NCI-H2081 (cell line): ENCODE results near the gene TSSC4.
A peak's percentile ranks its signal among the peaks of the same experiment; 100 is the strongest.
"Not testable (repeated sequence)": the region's sequence is repeated elsewhere in the genome, so short reads cannot be mapped to it uniquely, and the experiment has no call there.

Experiments used
- DNase-seq, 2 experiments: peaks; one replicate each; lab custom pipeline; 2025; lab: John Stamatoyannopoulos, UW

Gene TSSC4

DNA sequence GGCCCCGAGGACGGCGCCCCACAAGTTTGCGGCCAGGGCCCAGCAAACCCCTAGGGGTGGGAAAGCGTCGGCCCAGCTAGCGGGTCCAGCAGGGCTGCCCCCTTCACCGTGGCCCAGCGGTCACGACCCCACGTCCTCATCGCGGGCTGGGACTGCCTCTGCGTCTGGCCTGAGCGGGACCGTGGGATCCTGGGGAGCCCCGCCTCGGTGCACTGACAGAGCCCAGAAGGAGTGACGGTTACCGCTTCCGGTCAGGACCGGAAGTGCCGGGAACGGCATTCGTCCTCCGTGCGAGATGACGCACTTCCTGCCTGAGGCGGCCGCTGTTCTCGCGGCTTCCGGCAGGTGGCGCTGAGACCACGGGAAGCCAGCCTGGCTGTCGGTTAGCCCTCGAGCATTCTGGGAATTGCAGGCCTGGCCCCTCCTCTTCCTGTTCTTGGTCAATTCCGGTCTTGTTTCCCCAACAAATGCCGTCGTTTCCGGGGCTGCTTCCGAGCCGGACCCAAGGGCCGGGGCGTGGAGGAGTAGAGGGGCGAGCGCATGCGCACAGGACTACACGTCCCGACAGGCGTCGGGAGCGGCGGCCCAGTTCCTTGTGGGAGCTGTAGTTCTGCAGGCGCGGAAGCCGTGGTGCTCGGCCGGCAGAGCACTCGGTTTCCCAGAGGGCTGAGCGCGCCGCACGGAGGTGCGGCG, at the start of gene TSSC4:
Gene TSSC4 (plus strand): TSS at position 682 of the 693 bp plus-strand sequence. CDS start 1,884 bp downstream, outside the sequence.
- DNase-seq: peak; percentile 99 to 100

DNA sequence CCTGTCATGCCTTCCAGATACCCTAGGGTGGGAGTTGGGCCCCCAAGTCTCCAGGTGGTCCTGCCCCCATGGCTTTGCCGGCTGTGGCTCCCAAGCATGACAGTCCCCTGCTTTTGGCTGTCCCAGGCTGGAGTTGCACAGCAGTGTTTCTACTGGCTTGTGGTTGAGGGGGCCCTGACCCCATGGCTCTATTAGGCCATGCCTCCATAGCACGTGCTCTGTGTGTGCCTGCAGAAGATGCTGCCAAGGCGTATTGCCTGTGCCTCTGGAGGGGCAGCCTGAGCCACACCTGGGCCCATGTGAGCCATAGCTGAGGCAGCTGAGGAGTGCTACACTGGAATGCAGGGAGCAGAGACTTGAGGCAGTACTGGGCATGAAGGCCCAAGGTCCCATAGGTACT, 48.8 kb upstream of the TSSC4 start:
- DNase-seq: no peak

DNA sequence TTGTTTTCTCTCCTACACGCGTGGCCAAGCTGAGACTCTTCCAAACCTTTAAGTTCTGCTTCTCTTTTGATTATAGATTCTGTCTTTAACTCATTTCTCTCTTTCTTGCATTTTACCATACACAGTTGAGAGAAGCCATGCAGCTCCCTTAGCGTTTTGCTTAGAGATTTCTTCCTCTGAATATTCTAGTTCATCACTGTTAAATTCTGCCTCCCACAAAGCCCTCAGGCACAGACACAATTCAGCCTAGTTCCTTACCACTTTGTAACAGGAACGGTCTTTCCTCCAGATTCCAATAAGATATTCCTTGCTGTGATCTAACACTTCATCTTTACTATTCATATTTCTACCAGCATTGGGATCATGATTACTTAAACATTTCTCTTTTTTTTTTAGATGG, 48.1 kb upstream of the TSSC4 start:
- DNase-seq: no peak

DNA sequence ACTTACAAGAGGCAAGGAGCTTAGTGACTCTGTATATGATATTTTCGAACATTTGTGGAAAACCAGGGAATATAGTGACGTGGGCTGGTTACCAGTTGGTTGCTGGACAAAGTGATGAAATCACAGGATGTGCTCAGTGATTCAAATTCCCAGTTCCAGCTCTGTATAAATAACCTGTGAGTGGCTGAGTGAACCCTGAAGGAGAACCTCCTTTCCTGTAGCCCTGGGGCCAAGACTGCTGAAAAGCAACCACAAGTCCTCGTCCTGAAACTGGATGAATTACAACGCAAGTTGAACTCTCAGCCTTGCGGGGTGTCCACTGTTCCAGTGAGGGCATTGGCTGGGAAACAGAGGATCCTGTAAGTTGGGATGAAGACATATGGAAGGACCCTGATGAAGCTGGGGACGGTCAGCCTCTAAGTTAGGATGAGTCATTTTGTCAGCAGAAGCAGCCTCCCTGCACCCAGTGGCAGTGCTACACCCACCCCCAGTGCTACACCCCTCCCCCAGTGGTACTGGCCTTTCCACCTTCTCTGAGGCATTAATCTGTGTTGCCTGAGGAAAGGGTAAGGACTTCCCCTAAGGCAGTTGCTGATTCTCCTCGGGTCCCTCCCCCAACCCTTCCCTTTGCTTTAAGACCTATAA, 45.4 kb upstream of the TSSC4 start:
- no peak for DNase-seq

DNA sequence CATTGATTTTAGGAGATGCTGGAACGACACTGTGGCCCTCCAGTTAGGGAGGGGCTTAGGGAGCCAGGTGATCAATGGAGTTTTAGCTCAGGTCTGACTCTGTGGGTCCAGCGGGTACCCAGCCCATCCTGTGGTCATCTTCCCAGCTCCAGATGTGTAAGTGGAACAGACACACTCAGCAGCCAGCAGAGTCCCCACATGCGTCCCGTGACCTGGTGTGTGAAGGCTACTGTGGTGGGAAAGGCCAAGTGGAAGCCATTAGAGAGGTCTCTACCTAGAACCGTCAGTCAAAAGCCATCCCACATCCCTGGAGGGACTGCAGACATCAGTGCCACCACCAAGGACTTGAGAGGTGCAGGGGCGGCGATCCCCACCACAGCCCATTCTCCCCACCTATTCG, 43.3 kb upstream of the TSSC4 start:
- DNase-seq: no peak

DNA sequence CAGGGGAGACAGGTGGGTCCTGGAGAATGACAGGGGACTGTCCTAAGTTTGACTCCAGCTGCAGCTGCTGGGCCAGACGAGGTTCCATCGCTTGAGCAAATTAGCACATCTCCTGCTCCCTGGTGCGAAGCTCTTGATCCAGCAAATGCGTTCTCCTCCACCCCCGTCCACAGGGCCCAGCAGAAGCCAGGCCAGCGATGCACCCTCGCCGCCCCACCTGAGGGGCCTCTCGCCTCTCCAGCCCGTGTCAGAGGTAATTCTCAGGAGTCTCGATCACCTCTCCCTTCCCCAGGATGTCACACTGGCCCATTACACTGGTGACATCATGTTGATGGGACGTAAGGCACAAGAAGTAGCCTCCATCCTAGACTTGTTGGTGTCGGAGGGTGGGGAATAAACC, 42.9 kb upstream of the TSSC4 start:
- not testable (repeated sequence) for DNase-seq

DNA sequence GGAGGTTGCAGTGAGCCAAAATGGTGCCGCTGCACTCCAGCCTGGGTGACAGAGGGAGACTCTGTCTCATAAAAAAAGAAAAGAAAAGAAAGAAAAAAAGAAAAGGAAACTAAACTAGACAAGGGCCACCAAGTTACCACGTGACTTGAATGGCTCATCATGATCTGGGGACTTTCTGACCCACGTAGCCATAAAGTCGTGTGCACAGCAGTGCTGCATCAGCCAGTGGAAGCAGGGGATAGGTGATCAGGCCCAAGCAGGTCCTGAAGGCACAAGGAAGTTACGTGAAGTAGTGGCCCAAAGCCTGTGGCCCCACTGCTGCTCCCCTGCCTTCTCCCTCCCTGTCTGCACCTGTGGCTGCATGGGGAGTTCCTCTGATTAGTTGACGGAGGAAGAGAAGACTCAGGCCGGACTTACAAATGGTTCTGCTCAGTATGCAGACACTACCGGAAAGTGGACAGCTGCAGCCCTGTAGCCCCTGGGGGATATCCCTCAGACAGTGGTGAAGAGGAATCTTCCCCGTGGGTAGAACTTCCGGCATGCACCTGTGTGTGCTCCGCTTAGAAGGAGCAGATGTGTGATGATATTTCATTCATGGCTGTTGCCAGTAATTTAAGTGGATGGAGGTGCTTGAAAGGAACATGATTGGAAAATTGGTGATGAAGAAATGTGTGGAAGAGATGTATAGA, 41.7 kb upstream of the TSSC4 start:
- no peak for DNase-seq

DNA sequence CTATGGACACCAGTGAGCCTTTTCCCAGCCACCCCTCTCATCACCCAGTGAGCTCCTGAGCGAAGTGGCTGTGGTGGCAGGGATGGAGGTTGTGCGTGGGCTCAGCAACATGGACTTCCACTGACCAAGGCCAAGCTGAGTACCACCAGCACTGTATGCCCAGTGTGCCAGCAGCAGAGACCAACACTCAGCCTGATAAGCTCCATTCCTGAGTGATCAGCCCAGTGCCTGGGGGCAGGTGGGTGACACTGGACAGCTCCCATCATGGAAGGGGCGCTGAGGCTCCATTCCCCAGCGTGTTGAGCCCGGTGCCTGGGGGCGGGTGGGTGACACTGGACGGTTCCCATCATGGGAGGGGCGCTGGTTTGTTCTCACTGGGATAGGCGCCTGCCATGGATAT, 41.0 kb upstream of the TSSC4 start:
- no peak for DNase-seq

DNA sequence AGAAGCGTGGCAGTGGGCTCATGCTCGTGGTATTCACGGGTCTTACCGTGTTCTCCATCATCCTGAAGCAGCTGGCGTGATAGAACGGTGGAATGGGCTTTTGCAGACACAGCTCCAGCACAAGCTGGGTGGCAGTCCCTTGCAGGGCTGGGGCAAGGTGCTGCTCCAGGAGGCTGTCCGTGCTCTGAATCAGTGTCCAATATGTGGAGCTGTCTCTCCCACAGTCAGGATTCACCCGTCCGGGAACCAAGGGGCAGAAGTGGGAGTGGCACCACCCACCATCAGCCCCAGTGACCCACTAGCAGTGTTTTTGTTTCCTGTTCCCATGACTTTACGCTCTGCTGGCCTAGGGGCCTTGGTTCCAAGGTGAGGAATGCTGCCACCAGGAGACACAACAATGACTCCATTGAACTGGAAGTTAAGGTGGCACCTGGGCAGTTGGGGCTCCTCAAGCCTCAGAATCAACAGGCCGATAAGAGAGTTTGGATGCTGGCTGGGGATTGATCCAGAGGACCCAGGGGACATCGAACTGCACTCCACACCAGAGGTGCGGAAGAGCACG, 40.4 kb upstream of the TSSC4 start:
- DNase-seq: no peak

DNA sequence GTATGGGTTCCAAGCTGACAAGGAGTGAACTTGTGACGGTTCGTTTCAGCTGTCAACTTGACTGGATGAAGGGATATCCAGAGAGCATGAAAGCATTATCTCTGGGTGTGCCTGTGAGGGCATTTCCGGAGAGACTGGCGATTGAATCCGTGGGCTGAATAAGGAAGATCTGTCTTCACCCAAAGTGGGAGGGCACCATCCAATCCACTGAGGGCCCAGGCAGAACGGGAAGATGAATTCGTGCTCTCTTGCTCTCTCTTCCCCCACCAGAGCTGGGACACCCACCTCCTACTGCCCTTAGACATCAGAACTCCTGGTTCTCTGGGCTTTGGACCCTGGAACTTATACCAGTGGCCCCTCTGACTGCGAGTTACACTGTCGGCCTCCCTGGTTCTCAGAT, 39.0 kb upstream of the TSSC4 start:
- no peak for DNase-seq

DNA sequence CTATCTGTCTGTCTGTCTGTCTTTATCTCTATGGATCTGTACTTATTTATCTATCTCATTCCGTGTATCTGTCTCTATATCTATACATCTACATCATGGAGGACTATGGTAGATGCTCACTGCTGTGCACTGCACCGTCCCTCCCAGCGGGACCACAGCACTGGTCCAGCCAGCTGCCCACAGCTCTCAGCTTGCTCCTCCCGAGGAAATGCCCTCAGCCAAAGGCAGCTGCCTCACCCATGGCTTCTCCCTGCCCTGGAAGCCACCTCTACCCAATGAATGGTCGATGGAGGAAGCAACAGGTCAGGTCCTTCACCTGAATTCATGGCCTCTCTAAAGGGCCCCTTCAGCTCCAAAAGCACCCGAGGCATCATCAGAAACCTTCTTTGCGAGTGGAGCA, 38.1 kb upstream of the TSSC4 start:
- no peak for DNase-seq

DNA sequence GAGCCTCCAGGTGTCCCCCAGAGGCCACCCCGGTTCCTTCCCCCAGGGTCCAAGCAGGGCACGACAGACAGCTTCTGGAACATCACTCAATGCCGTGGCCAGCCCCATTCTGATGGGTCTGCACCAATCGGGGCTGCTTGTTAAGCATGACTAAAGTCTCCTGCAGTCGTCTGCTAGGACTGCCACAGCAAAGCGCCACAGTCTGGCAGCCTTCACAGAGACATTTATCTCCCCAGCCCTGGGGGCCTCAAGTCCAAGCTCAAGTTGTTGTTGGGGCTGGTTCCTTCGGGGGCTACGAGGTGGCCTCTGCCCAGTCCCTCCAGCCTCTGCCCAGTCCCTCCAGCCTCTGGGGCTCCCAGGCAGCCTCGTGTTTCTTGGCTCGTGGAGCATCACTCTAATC, 37.4 kb upstream of the TSSC4 start:
- DNase-seq: no peak

DNA sequence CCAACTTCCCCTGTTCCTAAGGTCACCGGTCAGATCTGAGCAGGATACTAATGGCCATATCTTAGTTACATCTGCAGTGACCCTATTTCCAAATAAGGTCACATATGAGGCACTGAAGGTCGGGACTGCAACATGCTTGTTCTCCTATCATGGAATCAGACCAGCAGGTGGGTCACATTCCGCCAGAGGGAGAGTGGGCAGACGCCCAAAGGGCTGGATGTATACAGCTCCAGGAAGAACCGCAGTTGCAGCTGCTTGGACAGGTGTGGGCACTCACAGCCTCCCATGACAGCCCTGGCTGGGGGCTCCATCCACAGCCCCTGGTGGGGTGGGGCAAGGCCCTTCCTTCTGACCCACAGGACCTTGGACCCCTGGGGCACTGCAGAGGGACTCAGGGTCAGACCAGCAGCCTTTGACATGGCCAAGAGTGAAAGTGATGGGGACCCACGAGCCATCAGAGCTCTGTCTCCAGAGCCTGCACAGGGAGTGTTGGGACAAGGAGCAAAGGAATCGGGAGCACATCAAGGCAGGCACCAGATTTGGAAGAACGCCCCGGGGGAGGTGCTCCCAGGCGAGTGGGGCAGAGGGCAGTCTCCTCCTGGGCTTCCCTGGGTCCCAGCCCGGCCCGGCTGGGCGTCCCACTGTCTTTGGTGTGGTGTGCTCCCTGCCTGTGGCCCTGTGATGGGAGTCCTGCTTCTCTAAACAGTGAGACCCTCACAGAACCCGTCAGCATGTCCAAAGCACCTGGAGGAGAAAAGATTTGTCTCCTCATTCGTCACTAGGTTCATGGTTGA, 36.8 kb upstream of the TSSC4 start:
- no peak for DNase-seq

DNA sequence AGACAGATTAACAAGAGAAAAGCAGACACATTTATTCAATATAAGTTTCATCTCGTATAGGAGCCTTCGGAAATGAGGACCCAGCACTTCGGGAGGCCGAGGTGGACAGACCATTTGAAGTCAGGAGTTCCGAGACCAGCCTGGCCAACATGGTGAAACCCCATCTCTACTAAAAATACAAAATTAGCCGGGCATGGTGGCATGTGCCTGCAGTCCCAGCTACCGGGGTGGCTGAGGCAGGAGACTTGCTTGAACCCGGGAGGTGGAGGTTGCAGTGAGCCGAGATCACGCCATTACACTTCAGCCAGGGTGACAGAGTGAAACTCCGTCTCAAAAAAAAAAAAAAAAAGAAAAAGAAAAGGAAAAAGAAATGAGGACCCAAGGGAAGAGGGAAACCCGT, 36.2 kb upstream of the TSSC4 start:
- DNase-seq: not testable (repeated sequence)

DNA sequence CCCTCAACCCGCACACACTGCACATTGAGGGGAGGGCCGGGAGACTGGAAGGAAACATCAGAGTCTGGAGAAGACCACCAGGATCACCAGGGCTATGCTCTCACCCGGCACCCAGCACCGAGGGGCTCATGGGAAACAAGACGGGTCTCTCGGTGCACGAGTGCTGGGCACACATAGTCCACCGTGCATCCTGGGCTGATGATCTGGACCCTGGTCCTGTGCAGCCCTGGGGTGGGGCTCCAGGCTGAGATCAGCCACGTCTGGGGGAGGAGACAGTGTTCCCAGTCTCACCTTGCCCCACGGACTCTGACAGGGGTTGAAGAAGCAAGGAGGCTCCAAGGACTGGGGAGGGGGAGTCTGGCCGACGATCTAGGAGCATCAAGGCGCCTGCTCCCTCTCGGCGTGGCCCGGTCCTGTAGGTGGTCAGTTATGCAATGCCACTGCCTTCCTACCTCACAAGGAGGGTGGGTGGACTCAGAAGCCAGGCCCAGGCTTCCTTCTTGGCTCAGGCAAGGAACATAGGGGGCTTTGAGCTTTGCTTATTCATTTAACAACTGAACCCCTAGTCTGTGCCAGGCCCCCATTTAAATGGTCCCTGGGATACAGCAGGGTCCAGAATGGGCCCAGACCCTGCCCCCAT, 34.9 kb upstream of the TSSC4 start:
- no peak for DNase-seq

DNA sequence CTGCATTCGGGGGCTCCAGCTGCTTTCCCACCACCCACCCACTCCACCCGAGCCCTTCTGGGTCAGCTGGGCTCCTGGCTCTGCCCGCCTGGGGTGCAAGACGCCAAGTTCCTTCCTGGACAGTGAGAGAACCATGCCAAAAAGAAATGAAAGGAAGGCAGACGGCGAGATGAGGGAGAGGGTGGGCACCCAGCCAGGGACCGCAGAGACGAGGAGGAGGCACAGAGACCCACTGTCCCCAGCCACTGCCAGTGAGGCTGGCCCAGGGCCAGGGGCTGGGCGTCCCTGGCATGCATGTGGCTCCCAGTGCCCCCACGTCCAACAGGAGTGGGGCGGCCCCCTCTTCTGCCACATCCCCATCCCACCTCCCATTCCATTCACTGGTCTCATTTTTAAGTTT, 34.3 kb upstream of the TSSC4 start:
- no peak for DNase-seq

DNA sequence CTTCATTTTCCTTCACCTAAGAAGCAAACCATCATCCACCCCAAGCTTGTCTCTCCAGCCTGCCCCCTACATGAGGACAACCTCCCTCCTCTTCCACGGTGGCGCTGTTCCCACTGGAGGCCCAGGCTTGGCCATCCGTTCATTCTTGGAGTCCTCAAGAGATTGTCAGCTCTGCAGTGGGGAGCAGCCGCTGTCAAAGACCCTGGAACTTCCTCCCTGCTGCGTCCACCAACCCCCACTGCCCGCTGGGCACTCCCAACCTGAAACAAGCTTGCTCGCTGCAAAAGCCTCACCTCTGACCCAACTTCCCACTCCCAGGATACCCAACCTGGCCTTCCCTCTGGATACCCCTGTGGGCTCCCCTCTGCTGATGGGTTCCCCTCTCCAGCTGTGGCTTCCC, 33.8 kb upstream of the TSSC4 start:
- DNase-seq: no peak

DNA sequence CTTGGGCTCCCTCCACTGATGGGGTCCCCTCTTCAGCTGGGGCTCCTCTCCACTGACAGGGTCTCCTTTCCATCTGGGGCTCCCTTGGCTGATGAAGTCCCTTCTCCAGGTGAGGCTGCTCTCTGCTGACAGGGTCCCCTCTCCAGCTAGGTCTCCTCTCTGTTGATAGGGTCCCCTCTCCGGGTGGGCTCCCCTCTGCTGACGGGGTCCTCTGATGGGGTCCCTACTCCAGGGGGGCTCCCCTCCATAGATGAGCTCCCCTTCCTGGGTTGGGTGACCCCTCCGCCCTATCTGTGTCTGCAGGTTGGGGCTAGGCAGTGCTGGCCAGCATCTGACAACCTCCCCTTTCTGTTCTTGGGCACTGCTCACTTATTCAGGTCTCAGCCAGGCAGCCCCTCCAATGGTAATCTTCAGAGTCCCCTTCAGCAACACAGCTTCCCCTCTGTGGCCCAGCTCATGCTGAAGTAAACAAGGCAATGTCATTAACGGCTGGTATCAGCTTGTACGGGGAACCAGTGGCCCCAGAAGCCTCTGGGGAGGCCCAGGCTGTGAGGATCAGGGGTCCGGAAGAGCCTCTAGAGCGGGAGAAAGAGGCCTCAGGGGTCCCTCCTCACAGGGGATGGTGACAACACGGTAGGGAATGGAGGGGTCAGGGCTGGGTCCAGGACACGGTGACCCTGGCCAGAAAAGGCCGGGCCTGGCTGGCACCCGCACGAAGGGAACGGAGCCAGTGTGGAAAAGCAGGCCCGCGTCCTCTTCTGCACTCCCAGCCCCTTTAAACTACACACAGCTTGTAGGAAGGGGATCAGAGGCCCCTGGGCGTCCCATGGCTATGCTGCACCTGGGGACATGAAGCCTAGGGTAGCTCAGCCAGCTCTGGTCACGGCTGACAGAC, 33.0 kb upstream of the TSSC4 start:
- no peak for DNase-seq

DNA sequence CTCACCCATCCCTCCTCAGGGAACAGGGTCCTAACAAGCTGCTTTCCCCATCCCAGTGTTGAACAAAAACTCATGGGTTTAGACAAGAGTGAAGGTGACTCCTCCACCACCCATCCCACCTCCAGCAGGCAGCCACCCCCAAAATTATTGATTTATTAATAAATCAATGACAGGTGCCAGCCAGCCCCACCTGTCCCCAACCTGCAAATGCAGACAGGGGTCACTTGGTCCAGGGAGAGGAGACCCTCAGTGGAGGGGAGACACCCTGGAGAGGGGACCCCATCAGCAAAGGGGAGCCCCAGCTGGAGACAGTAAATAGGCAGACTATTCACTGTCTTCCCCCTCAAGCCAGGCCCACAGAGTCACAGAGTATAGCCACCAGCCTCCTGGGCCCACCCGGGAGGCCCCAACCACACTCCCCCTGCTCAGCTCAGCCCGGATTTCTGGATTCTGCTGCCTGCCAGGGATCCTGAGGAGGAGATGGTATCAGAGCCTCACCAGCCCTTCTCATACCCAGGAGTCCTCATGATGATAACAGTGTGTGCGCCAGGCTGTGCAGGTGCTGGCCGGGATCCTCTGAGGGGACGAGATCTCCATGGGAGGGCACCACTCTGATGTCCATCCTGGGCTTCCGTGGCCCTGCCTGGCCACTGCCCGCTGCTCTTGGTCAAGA, 32.2 kb upstream of the TSSC4 start:
- DNase-seq: no peak

DNA sequence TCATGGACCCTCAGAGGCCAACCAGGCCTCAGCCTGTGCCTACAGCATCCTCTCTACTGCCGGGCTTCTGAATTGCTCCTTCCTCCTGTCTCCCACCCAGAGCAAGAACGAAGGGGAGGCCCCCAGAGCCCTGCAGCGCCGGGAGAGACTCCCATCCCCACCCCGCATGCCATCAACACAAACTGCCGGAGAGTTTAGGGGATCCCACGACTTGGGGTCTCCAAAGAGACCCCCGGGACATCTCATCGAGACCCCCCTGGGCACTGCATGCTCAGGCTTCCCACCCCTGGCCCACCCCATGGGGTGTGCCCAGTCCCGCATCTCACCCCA, 31.7 kb upstream of the TSSC4 start:
- DNase-seq: no peak
